Heart right ventricle (tissue), 16 donors: Measurements from ENCODE around the gene KCNG3. TPM values are rescaled to one million over a fixed set of nuclear protein-coding genes. Genes with fewer than 3 reads are reported as not detected.

Source experiments
- ATAC-seq, 8 donors: fragments of 200-7000 bp; cut with Tn5 transposase; one replicate each; pipeline ENCODE4 v1.9.1; 2020; ENCODE audit warnings: mild to moderate bottlenecking in 8 of 8, moderate library complexity in 8 of 8, moderate number of reproducible peaks in 1 of 8
- DNase-seq, 2 donors: peaks; one replicate each; pipeline ENCODE4 v3.0.0-alpha.2; 2020
- H3K27ac ChIP-seq, 10 donors: fragments of 200-600 bp; sonication (generic) in 2 of 10; one replicate each; pipeline versions ENCODE4 v1.5.0 to v1.8.0; 2020 to 2022; ENCODE audit warnings: mild to moderate bottlenecking in 3 of 10
- H3K27me3 ChIP-seq, 7 donors: fragments of 200-600 bp; one replicate each; pipeline ENCODE4 v1.8.0; 2021 to 2022; ENCODE audit warnings: mild to moderate bottlenecking in 2 of 7
- H3K36me3 ChIP-seq, 9 donors: fragments of 200-600 bp; sonication (generic) in 1 of 9; one replicate each; pipeline versions ENCODE4 v1.5.0 to v1.8.0; 2020 to 2022; ENCODE audit warnings: mild to moderate bottlenecking in 2 of 9
- H3K4me1 ChIP-seq, 9 donors: fragments of 200-600 bp; sonication (generic) in 1 of 9; one replicate each; pipeline versions ENCODE4 v1.5.0 to v1.8.0; 2020 to 2022; ENCODE audit warnings: mild to moderate bottlenecking in 4 of 9
- H3K4me3 ChIP-seq, 10 donors: fragments of 200-600 bp; sonication (generic) in 2 of 10; one replicate each; pipeline versions ENCODE4 v1.5.0 to v1.8.0; 2020 to 2022; ENCODE audit warnings: mild to moderate bottlenecking in 7 of 10, moderate library complexity in 2 of 10
- H3K9me3 ChIP-seq, 11 donors: fragments of 200-600 bp in 10 of 11; sonication (generic) in 2 of 11; one replicate each; pipeline versions ENCODE4 v1.5.0 to v1.8.0; 2013 to 2022; ENCODE audit warnings: mild to moderate bottlenecking in 2 of 11, control low read depth in 1 of 11, moderate library complexity in 1 of 11
- WGBS, 2 donors: extraction: QIAGEN DNeasy Blood & Tissue Kit; methylation state at CpG; one replicate each; pipeline ENCODE4 v1.1.7; 2013; ENCODE audit warnings: inconsistent platforms in 1 of 2; 5-methylcytosine and 5-hydroxymethylcytosine counted together
- intact Hi-C, 10 donors: fragments of 100-400 bp; cut with DNase I; formaldehyde crosslinking; loops; one replicate each; pipeline versions ENCODE4 v1.11.1 to v1.14.2; 2022
- polyA plus RNA-seq, 2 donors: library from polyadenylated mRNA; stranded (reverse); fragments of 200-250 nt; gene quantifications; one replicate each; pipeline ENCODE4 v1.2.3, GENCODE V29; 2013
- total RNA-seq, 10 donors: library from RNA; stranded (reverse); fragmentation: NEBNext Ultra II Directional in 3 of 10; extraction: Animal tissue kit (Norgen Biotek cat#: 25700) in 3 of 10; gene quantifications; one replicate each; pipeline versions ENCODE4 v1.2.1 to v1.2.4, GENCODE V29; 2021 to 2023
- TF ChIP-seq, protein P1 (sequence below), 9 donors: fragments of 200-600 bp; sonication (generic) in 2 of 9; IDR thresholded peaks; one replicate each; pipeline versions ENCODE4 v1.5.0 to v1.8.0; 2021 to 2022; ENCODE audit warnings: antibody characterized with exemption in 9 of 9, mild to moderate bottlenecking in 5 of 9, moderate library complexity in 1 of 9
- donor health status: Arrhythmogenic right ventricular cardiomyopathy.
- donor health status: ischemic (EF 13 %, LVEDD 7.1; RV severe dilation, severe dysfunction).
- donor health status: healthy with polysubstance abuse.
- donor health status: DM: no; HTN: yes; CAD: no.
- donor health status: DM: no; HTN: no; CAD: no.
- donor health status: ischemic (EF 25% LVEDD 6.9; RV normal size, moderate dysfunction).
- donor health status: ischemic (EF 25% LVEDD 5.7; RV mildly dilated, moderate dysfunction).
- donor health status: healthy.
- donor health status: DM: yes; HTN: yes; CAD: no.
- donor health status: Ischemic cardiomyopathy.
- donor health status: ischemic (EF 35%, LVEDD 5.7; RV mildly dilated, moderate dysfunction).
- donor health status: nonischemic (EF 11% LVEDD 7.7; RV severe dilation, severe dysfunction).
- donor health status: DM: yes; HTN: yes; CAD: no.
- donor health status: PGD.
- donor health status: ischemic (EF 29% LVEDD 5.4; RV normal size, mild dysfunction).
- donor health status: nonischemic (EF 23%, LVEDD 6.1; RV moderate dilation, normal function).

KCNG3 gene
- total and polyA plus RNA-seq, 12 donors, result not detected

DNA sequence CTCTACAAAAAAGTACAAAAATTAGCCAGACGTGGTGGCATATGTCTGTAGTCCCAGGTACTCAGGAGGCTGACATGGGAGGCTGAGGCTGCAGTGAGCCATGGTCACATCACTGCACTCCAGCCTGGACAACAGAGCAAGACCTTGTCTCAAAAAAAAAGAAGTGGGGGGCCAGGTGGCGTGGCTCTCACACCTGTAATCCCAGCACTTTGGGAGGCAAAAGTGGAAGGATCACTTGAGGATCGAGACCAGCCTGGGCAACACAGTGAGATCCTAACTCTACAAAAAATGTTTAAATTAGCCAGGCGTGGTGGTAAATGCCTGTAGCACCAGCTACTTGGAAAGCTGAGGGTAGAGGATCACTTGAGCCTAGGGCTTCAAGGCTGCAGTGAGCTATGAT lies 23.1 kb downstream of the KCNG3 start:
- intact Hi-C loops, result no loop called here
- Histone ChIP-seq H3K4me1 (no peaks in the 10 kb centered on the region), H3K27ac (no peak overlapping the region), H3K36me3 (no peaks in the 10 kb centered on the region), H3K9me3 (peaks cover 0 to 30% (median 5%) of the 10 kb centered on the region in 11 donors), H3K4me3 (no peak overlapping the region), H3K27me3 (no peaks in the 10 kb centered on the region)
- WGBS, 2 donors, result 84 to 85% methylated on average over 4 of the region's 4 CpGs
- DNase-seq (no peak), ATAC-seq (no peak)
- TF ChIP-seq, protein P1, sequence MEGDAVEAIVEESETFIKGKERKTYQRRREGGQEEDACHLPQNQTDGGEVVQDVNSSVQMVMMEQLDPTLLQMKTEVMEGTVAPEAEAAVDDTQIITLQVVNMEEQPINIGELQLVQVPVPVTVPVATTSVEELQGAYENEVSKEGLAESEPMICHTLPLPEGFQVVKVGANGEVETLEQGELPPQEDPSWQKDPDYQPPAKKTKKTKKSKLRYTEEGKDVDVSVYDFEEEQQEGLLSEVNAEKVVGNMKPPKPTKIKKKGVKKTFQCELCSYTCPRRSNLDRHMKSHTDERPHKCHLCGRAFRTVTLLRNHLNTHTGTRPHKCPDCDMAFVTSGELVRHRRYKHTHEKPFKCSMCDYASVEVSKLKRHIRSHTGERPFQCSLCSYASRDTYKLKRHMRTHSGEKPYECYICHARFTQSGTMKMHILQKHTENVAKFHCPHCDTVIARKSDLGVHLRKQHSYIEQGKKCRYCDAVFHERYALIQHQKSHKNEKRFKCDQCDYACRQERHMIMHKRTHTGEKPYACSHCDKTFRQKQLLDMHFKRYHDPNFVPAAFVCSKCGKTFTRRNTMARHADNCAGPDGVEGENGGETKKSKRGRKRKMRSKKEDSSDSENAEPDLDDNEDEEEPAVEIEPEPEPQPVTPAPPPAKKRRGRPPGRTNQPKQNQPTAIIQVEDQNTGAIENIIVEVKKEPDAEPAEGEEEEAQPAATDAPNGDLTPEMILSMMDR (IDR thresholded peaks at IDR 0.05), result no peak

DNA sequence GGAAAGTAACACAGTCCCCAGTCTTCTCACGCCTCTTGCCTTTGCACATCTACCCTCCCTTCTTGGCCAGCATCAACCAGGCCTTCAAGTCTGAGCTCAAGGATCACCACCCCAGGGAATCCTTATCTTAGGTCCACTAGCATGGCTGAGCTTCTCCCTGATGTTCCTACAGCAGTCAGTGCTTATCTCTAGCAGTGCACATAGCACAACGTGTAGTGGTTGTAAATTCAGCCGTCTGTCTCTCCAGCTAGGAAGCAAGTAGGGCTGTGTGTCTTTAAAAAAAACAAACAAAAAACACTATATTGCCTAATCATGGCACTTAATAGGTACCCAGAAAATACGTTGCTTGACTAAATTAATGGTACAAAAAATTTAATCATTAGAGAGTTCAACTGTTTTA lies 29.2 kb downstream of the KCNG3 start:
- intact Hi-C loops, result no loop called here
- H3K27me3 ChIP-seq, result peaks cover 0 to 6% (median 0%) of the 10 kb centered on the region in 7 donors
- DNase-seq, result no peak
- no peak for ATAC-seq
- H3K4me3 ChIP-seq, result no peak overlapping the region
- 30 to 31% methylated on average over 4 of the region's 4 CpGs for WGBS, 2 donors
- TF ChIP-seq, protein P1 (IDR thresholded peaks at IDR 0.05), result no peak
- no peak overlapping the region for H3K27ac ChIP-seq
- peaks cover 0 to 28% (median 5%) of the 10 kb centered on the region in 11 donors for H3K9me3 ChIP-seq
- H3K4me1 ChIP-seq, result no peaks in the 10 kb centered on the region
- H3K36me3 ChIP-seq, result no peaks in the 10 kb centered on the region

DNA sequence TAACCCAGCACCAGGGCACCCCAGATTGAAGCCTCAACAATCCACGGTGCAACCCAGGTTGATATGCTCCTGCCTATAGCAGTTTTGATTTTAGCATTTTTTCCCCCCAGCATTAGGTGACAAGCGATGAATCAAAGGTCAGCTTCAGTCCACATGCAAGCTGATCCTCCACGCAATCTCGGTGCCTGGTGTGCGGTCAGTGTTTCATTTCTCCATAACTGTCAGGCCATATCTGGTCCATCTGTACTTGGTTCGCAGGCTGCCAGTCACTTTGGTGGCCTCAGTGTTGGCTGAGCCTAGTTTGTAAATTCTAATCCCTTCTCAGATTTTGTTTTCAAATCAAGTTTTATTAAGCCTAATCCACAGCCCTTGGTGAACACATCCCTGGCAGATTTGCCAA lies 30.2 kb downstream of the KCNG3 start:
- peaks cover 0 to 8% (median 0%) of the 10 kb centered on the region in 7 donors for H3K27me3 ChIP-seq
- H3K27ac ChIP-seq, result no peak overlapping the region
- H3K9me3 ChIP-seq, result peaks cover 0 to 17% (median 4%) of the 10 kb centered on the region in 11 donors
- intact Hi-C loops, result no loop called here
- WGBS, 2 donors, result 89 to 92% methylated on average over 6 of the region's 6 CpGs
- no peaks in the 10 kb centered on the region for H3K4me1 ChIP-seq
- H3K4me3 ChIP-seq, result no peak overlapping the region
- no peaks in the 10 kb centered on the region for H3K36me3 ChIP-seq
- TF ChIP-seq, protein P1 (IDR thresholded peaks at IDR 0.05), result no peak
- DNase-seq, result no peak
- no peak for ATAC-seq

DNA sequence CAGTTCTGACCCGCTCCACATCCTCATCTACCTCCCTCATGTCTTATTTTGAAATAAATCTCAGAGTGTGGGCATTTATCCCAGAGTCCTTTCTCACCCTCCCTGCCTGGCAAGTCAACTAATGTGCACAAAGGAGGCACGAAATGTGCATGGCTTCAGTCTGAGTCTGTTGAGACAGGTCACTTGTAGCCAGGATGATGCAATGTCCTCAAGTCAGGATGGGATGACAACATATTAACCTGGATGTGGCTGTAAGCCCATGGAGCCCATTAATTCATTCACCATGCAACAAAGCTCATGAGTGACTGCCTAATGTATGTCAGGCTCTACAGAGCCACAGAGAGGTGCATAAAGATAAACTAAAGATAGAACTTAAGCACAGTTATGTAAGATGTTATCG lies 34.5 kb downstream of the KCNG3 start:
- H3K4me1 ChIP-seq, result no peaks in the 10 kb centered on the region
- intact Hi-C loops, result no loop called here
- H3K27me3 ChIP-seq, result peaks cover 0 to 11% (median 0%) of the 10 kb centered on the region in 7 donors
- DNase-seq (no peak), ATAC-seq (no peak)
- no peak overlapping the region for H3K4me3 ChIP-seq
- no peak overlapping the region for H3K27ac ChIP-seq
- H3K9me3 ChIP-seq, result no peaks in the 10 kb centered on the region
- no peaks in the 10 kb centered on the region for H3K36me3 ChIP-seq
- TF ChIP-seq, protein P1 (IDR thresholded peaks at IDR 0.05), result no peak
- 95 to 97% methylated on average over 3 of the region's 3 CpGs for WGBS, 2 donors
